DMS153 treated with DMSO at 0.1 percent for 48 hours (cell line): ENCODE data around the gene TTLL8.
"Not testable (repeated sequence)": the region's sequence is repeated elsewhere in the genome, so short reads cannot be mapped to it uniquely, and the experiment has no call there.

ENCODE experiments used
- DNase-seq: peaks from one replicate; lab custom pipeline; 2025; ENCODE audit not compliant: unreplicated experiment; lab: John Stamatoyannopoulos, UW

TTLL8 gene

GRCh38 chr22:49992921-49993648 lies 65.0 kb downstream of the TTLL8 start:
- DNase-seq: no peak

- no peak for DNase-seq
Measured at GRCh38 chr22:49991907-49992533, 66.1 kb downstream of the TTLL8 start.

GRCh38 chr22:49991167-49991566 lies 66.9 kb downstream of the TTLL8 start:
- DNase-seq: no peak

- not testable (repeated sequence) for DNase-seq
Measured at GRCh38 chr22:49989826-49990225, 68.3 kb downstream of the TTLL8 start.

- DNase-seq: no peak
Measured at GRCh38 chr22:49986325-49986724, 71.8 kb downstream of the TTLL8 start.

- DNase-seq: no peak
Measured at GRCh38 chr22:49983148-49984042, 74.7 kb downstream of the TTLL8 start.

- DNase-seq: not testable (repeated sequence)
Measured at GRCh38 chr22:49981799-49982198, 76.3 kb downstream of the TTLL8 start.

GRCh38 chr22:49979587-49980264 lies 78.4 kb downstream of the TTLL8 start:
- peak; percentile 15 for DNase-seq

GRCh38 chr22:49977578-49977977 lies 80.5 kb downstream of the TTLL8 start:
- DNase-seq: no peak

- DNase-seq: no peak
Measured at GRCh38 chr22:49976439-49977175, 81.5 kb downstream of the TTLL8 start.

- no peak for DNase-seq
Measured at GRCh38 chr22:49975543-49976389, 82.3 kb downstream of the TTLL8 start.

- no peak for DNase-seq
Measured at GRCh38 chr22:49973018-49973961, 84.8 kb downstream of the TTLL8 start.

- DNase-seq: no peak
Measured at GRCh38 chr22:49972163-49973017, 85.7 kb downstream of the TTLL8 start.

GRCh38 chr22:49971232-49972162 lies 86.6 kb downstream of the TTLL8 start:
- no peak for DNase-seq

- peak; percentile 75 for DNase-seq
Measured at GRCh38 chr22:49970528-49971231, 87.4 kb downstream of the TTLL8 start.
